Transverse colon (tissue), 4 donors: ENCODE data around the gene LURAP1L. TPM values are rescaled to one million over a fixed set of nuclear protein-coding genes. Genes with fewer than 3 reads are reported as not detected.

Experiments
- DNase-seq: peaks from one replicate; pipeline ENCODE4 v3.0.0-alpha.2; 2019
- H3K27ac ChIP-seq, 4 donors: fragments of 200-600 bp; sonication (generic); 2 replicates each; pipeline ENCODE4 v1.5.1; 2016 to 2018; ENCODE audit warnings: inconsistent platforms in 4 of 4
- H3K27me3 ChIP-seq: fragments of 200-600 bp; sonication (generic); 2 replicates; pipeline ENCODE4 v1.5.1; 2017; ENCODE audit warnings: inconsistent platforms
- H3K36me3 ChIP-seq, 4 donors: fragments of 200-600 bp; sonication (generic); 2 replicates each; pipeline ENCODE4 v1.5.1; 2017 to 2019; ENCODE audit warnings: inconsistent platforms in 4 of 4
- H3K4me1 ChIP-seq, 4 donors: fragments of 200-600 bp; sonication (generic); 2 replicates each; pipeline ENCODE4 v1.5.1; 2017 to 2020; ENCODE audit warnings: inconsistent platforms in 4 of 4
- H3K4me3 ChIP-seq, 4 donors: fragments of 200-600 bp; sonication (generic); 1 replicate in 1 of 4; 2 replicates in 3 of 4; pipeline versions ENCODE4 v1.5.1 to v1.6.1; 2017 to 2019; ENCODE audit warnings: inconsistent platforms in 4 of 4
- H3K9me3 ChIP-seq, 2 donors: fragments of 200-600 bp; sonication (generic); 2 replicates each; pipeline ENCODE4 v1.5.1; 2017 to 2019; ENCODE audit warnings: inconsistent platforms in 2 of 2
- EP300 ChIP-seq: sonication (generic); formaldehyde crosslinking; IDR thresholded peaks from one replicate; pipeline ENCODE4 v1.6.1; 2017; ENCODE audit warnings: antibody characterized with exemption, low read depth
- POLR2A ChIP-seq: fragments of 450-650 bp; IDR thresholded peaks from one replicate; pipeline ENCODE4 v1.6.1; 2016; ENCODE audit warnings: antibody characterized with exemption, mild to moderate bottlenecking, moderate library complexity
- POLR2AphosphoS5 ChIP-seq, 3 donors: sonication (generic); formaldehyde crosslinking; IDR thresholded peaks; one replicate each; pipeline ENCODE4 v1.6.1; 2016; ENCODE audit warnings: antibody characterized with exemption in 3 of 3
- WGBS, 2 donors: methylation state at CpG; one replicate each; pipeline ENCODE4 v1.1.5; 2018; ENCODE audit warnings: low coverage in 1 of 2; 5-methylcytosine and 5-hydroxymethylcytosine counted together
- in situ Hi-C, 4 donors: fragments of 200-750 bp; cut with MboI; loops; one replicate each; pipeline versions ENCODE4 v1.15.0 to v1.15.1; 2017; ENCODE audit warnings: low sequenced_read_pairs in 3 of 4, low pct_ligation_motif_present in 1 of 4, low pct_unique_long_range_greater_than_20kb in 1 of 4
- intact Hi-C: fragments of 100-400 bp; cut with DNase I; formaldehyde crosslinking; loops from one replicate; pipeline ENCODE4 v1.15.1; 2023; ENCODE audit warnings: low total_unique reads
- total RNA-seq, 4 donors: library from RNA; depleted of rRNA; stranded (reverse); fragments of >200 nt; gene quantifications; one replicate each; pipeline ENCODE4 v1.1.0, GENCODE V29; 2016
- TF ChIP-seq, protein P1 (sequence below), 5 experiments: fragments of 200-600 bp in 3 of 5; fragments of 450-650 bp in 2 of 5; sonication (generic) in 3 of 5; IDR thresholded peaks; 1 replicate in 2 of 5; 2 replicates in 3 of 5; pipeline ENCODE4 v1.5.1; 2016 to 2017; ENCODE audit warnings: antibody characterized with exemption in 5 of 5, inconsistent platforms in 3 of 5, mild to moderate bottlenecking in 2 of 5, moderate library complexity in 1 of 5

Gene LURAP1L
- total RNA-seq, 4 donors from 2014 or later: 19.1 to 50.0 (median 34.5) TPM

DNA sequence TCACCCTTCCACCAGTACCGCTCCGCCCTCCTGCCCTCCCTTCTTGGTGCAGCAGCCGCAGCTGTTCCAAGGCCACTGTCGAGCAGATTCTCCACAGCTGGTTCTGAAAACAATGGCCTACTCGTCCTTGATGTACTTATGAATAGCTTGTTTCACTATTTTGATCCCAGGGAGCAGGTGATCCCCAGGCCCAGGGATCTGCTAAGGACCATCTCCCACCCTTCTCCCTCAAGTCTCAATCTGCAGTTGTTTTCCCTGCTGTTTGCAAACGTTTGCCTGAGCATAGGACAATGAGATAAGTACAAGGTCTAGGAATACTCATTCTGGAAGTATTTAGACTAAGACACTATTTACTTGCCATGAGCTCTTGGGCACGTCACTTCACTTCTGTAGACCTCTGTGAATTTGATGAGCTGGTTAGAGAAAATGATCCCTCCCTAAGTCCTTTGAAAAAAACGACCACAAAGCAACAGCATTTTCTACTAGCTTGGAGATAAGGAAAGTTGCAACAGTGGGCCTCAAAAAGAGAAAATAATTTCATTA, 1.8 kb downstream of the LURAP1L start:
- H3K27me3 ChIP-seq: no peaks in the 10 kb centered on the region
- intact Hi-C loops (loop anchor here (10.0 kb wide), 1 partner anchor 48 kb away; no protein-coding TSS in a partner anchor), in situ Hi-C loops (no loop called here)
- peak overlapping the region; percentile 66 to 85 (median 77) for H3K4me3 ChIP-seq
- H3K36me3 ChIP-seq: no peaks in the 10 kb centered on the region
- peak overlapping the region; percentile 90 to 98 (median 97) for H3K27ac ChIP-seq
- TF ChIP-seq, protein P1, sequence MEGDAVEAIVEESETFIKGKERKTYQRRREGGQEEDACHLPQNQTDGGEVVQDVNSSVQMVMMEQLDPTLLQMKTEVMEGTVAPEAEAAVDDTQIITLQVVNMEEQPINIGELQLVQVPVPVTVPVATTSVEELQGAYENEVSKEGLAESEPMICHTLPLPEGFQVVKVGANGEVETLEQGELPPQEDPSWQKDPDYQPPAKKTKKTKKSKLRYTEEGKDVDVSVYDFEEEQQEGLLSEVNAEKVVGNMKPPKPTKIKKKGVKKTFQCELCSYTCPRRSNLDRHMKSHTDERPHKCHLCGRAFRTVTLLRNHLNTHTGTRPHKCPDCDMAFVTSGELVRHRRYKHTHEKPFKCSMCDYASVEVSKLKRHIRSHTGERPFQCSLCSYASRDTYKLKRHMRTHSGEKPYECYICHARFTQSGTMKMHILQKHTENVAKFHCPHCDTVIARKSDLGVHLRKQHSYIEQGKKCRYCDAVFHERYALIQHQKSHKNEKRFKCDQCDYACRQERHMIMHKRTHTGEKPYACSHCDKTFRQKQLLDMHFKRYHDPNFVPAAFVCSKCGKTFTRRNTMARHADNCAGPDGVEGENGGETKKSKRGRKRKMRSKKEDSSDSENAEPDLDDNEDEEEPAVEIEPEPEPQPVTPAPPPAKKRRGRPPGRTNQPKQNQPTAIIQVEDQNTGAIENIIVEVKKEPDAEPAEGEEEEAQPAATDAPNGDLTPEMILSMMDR (IDR thresholded peaks at IDR 0.05): no peak
- TF ChIP-seq EP300 (no peak), POLR2A (no peak), POLR2AphosphoS5 (IDR thresholded peaks at IDR 0.05) (peak in 1 of 3 donors; percentile 19)
- DNase-seq: no peak
- H3K4me1 ChIP-seq: peaks cover 0 to 28% (median 6%) of the 10 kb centered on the region in 4 donors
- 3 to 13% methylated on average over 4 to 8 of the region's 8 CpGs for whole genome bisulfite sequencing, 2 donors
- H3K9me3 ChIP-seq: no peaks in the 10 kb centered on the region

DNA sequence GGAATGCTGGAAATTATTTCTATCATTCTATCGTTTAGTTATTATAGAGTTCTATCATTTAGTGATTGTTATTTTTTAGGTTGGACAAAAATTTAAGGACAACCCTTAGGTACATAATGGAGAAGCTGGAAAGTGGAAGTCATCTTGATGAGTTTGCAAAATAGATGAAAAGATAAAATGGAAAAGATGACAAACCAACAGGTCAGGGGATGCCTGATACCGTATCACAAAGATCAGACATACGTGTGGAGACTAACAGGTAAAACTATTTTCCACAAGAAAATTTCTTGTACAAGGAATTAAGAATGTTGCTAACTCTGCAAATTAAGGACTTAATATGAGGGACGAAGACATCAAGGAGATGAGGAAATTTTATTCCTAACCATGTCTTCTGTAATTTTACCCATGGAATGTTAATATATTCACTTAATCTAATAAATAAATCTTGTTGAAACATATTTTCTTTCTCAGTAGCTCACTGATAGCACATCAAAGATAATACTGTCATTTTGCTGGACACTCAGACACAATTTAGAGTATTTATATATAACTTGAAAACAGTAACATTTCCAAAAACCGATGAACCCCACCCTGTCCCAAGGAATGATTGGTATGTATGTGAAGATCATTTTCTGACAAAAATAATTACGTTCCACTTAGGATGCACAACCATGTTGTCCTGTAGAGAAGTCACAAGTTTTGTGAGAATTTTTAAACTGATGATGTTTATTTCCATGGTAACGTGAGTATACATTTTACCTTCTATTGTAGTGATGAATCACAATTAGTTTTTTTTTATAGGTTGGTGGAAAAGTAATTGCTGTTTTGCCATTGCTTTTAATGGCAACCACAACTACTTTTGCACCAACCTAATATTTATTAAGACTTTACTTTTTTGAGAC, 2.6 kb downstream of the LURAP1L start:
- in situ Hi-C loops: no loop called here
- peak overlapping the region; percentile 90 to 98 (median 97) for H3K27ac ChIP-seq
- TF ChIP-seq POLR2AphosphoS5 (IDR thresholded peaks at IDR 0.05) (no peak), POLR2A (no peak), EP300 (no peak)
- TF ChIP-seq, protein P1 (IDR thresholded peaks at IDR 0.05): no peak
- no peaks in the 10 kb centered on the region for H3K27me3 ChIP-seq
- DNase-seq: no peak
- peaks cover 0 to under 1% of the 10 kb centered on the region in 2 donors for H3K9me3 ChIP-seq
- 27 to 29% methylated on average over 7 of the region's 7 CpGs for WGBS, 2 donors
- H3K36me3 ChIP-seq: no peaks in the 10 kb centered on the region
- H3K4me1 ChIP-seq: peaks cover 0 to 28% (median 6%) of the 10 kb centered on the region in 4 donors
- intact Hi-C loops: loop anchor here (10.0 kb wide), 1 partner anchor 47 kb away; no protein-coding TSS in a partner anchor
- H3K4me3 ChIP-seq: peak overlapping the region; percentile 66 to 85 (median 77)

DNA sequence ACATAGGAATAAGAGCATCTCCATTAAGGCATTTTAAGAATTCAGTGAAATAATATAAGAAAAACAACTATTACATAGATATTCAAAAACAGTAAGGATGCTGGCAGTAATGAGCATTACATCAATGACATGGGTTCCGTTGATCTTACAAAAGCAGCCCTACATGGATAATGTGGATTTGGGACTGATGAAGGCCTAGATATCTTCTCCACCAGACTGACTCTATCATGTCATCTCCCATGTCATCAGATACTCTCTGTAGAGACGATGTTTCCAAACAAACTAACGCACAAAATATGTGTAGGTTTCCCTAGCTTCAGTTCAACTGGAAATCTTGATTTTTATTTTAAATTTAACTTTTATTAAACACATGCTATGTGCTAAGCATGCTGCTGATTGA, 3.6 kb downstream of the LURAP1L start:
- intact Hi-C loops: loop anchor here (10.0 kb wide), 1 partner anchor 46 kb away; no protein-coding TSS in a partner anchor
- 73 to 74% methylated on average over 3 of the region's 3 CpGs for WGBS, 2 donors
- in situ Hi-C loops: no loop called here
- Histone ChIP-seq H3K27ac (peak overlapping the region; percentile 90 to 98 (median 97)), H3K9me3 (peaks cover 0 to 2% of the 10 kb centered on the region in 2 donors), H3K27me3 (no peaks in the 10 kb centered on the region), H3K4me1 (peaks cover 0 to 31% (median 8%) of the 10 kb centered on the region in 4 donors), H3K4me3 (peak overlapping the region in 2 of 4 donors; percentile 66 to 71), H3K36me3 (no peaks in the 10 kb centered on the region)
- no peak for TF ChIP-seq POLR2AphosphoS5 (IDR thresholded peaks at IDR 0.05)
- no peak for DNase-seq

DNA sequence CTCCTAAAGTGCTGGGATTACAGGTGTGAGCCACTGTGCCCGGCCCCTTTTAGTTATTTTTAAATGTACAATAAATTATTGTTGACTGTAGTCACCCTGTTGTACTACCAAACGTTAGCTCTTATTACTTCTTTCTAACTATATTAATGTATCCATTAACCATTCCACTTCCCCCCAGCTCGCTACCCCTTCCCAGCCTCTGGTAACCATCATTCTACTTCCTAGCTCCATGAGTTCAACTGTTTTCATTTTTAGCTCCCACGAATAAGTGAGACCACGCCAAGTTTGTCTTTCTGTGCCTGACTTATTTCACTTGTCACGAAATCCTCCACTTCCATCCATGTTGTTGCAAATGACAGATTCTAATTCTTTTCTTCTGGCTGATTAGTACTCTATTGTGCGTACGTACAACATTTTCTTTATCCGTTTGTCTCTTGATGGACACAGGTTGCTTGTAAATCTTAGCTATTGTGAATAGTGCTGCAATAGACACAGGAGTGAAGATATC, 6.5 kb downstream of the LURAP1L start:
- H3K27me3 ChIP-seq: no peaks in the 10 kb centered on the region
- 50 to 60% methylated on average over 9 of the region's 9 CpGs for WGBS, 2 donors
- no peak overlapping the region for H3K4me3 ChIP-seq
- in situ Hi-C loops (no loop called here), intact Hi-C loops (no loop called here)
- H3K36me3 ChIP-seq: no peaks in the 10 kb centered on the region
- peak overlapping the region in 2 of 4 donors; percentile 38 to 56 for H3K27ac ChIP-seq
- H3K9me3 ChIP-seq: peaks cover 0 to 2% of the 10 kb centered on the region in 2 donors
- H3K4me1 ChIP-seq: peaks cover 10 to 57% (median 27%) of the 10 kb centered on the region in 4 donors
- no peak for DNase-seq
- TF ChIP-seq, protein P1 (IDR thresholded peaks at IDR 0.05): no peak
- TF ChIP-seq POLR2A: no peak
- no peak for TF ChIP-seq EP300
